HepG2 (cell line): ENCODE measurements around the gene CPT1A.

Experiments used
- CREM ChIP-seq, 2 experiments: sonication (generic) in 1 of 2; formaldehyde crosslinking in 1 of 2; IDR thresholded peaks; 2 replicates each; pipeline versions ENCODE4 v1.4.0 to v1.6.1; 2016 to 2020; ENCODE audit warnings: antibody characterized with exemption in 1 of 2, mild to moderate bottlenecking in 1 of 2, missing genetic modification reagents in 1 of 2
- EZH2 ChIP-seq: conservative IDR thresholded peaks from 2 replicates; pipeline ENCODE4 v1.6.1; 2012; ENCODE audit warnings: mild to moderate bottlenecking, low read depth, low read length, moderate library complexity
- POLR2A ChIP-seq, 2 experiments: IDR thresholded peaks; 2 replicates each; pipeline ENCODE4 v1.6.1; 2011; ENCODE audit warnings: low read depth in 2 of 2, low read length in 2 of 2, mild to moderate bottlenecking in 1 of 2, moderate library complexity in 1 of 2; ENCODE audit not compliant: insufficient read depth in 1 of 2
- ZFP36 ChIP-seq: fragments of 150-350 bp; IDR thresholded peaks from 2 replicates; pipeline ENCODE4 v1.6.1; 2018; ENCODE audit warnings: borderline replicate concordance, low read length, low read depth; ENCODE audit not compliant: partially characterized antibody
- ZFYVE20 ChIP-seq: sonication (generic); formaldehyde crosslinking; IDR thresholded peaks from 2 replicates; pipeline ENCODE4 v1.8.0; 2023; ENCODE audit warnings: low read depth, mild to moderate bottlenecking, moderate library complexity, missing genetic modification reagents, borderline replicate concordance
- ZNF260 ChIP-seq: sonication (generic); formaldehyde crosslinking; IDR thresholded peaks from 2 replicates; pipeline ENCODE4 v1.4.0; 2020; ENCODE audit warnings: missing genetic modification reagents, low read depth, mild to moderate bottlenecking, borderline replicate concordance
- ZNF280B ChIP-seq: sonication (generic); formaldehyde crosslinking; IDR thresholded peaks from 2 replicates; pipeline ENCODE4 v1.5.0; 2020; ENCODE audit warnings: missing genetic modification reagents, mild to moderate bottlenecking, borderline replicate concordance

DNA sequence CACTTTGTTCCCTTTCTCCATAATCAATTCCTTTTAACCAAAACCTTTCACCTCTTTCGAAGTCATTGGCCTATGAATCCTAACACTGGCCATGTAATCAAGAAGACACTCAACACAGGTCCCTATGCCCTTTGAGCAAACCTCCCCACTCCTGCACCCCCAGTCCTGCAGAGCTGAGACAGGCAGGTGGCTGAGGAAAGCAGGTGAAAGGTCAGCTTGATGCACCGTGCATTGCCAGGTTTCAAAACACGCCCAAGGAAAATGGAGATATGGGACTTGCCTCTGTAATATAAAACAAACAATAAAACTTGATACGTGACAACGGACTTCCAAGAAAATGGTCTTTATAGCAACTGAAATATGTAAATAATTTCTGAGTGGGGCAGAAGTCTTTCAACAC, 10.6 kb downstream of the CPT1A start:
- no peak for TF ChIP-seq CREM (IDR thresholded peaks at IDR 0.05)
- TF ChIP-seq CREM (CRISPR knock-in tag; IDR thresholded peaks at IDR 0.05): no peak
- TF ChIP-seq ZNF260 (CRISPR knock-in tag): no peak
- TF ChIP-seq ZFP36: no peak
- no peak for TF ChIP-seq ZFYVE20 (CRISPR knock-in tag)
- no peak for TF ChIP-seq POLR2A (IDR thresholded peaks at IDR 0.05; ENCODE audit: insufficient read depth in 1 of 2, low read depth in 2 of 2, low read length in 2 of 2)
- TF ChIP-seq ZNF280B (CRISPR knock-in tag): no peak
- TF ChIP-seq EZH2: no peak
